Neural progenitor cell (in vitro differentiated cells): ENCODE data around the gene INSC. TPM values are rescaled to one million over a fixed set of nuclear protein-coding genes. Genes with fewer than 3 reads are reported as not detected.

Experiments used
- DNase-seq: peaks from one replicate; pipeline ENCODE4 v3.0.0-alpha.2; 2016; ENCODE audit warnings: low spot score
- H2AFZ ChIP-seq: fragments of 200-600 bp; sonication (generic); replicated peaks from 2 replicates; pipeline ENCODE4 v1.6.1; 2016; ENCODE audit warnings: antibody characterized with exemption
- H3F3A ChIP-seq: fragments of 200-600 bp; sonication (generic); 2 replicates; pipeline ENCODE4 v1.6.1; 2016; ENCODE audit warnings: antibody characterized with exemption, low read depth
- H3K27ac ChIP-seq: fragments of 200-600 bp; sonication (generic); 2 replicates; pipeline ENCODE4 v1.5.1; 2016; ENCODE audit warnings: mild to moderate bottlenecking
- H3K27me3 ChIP-seq: fragments of 200-600 bp; sonication (generic); 2 replicates; pipeline ENCODE4 v1.6.1; 2016; ENCODE audit warnings: mild to moderate bottlenecking, moderate library complexity
- H3K36me3 ChIP-seq: fragments of 200-600 bp; sonication (generic); 2 replicates; pipeline ENCODE4 v1.5.1; 2016
- H3K4me1 ChIP-seq: fragments of 200-600 bp; sonication (generic); 2 replicates; pipeline ENCODE4 v1.6.1; 2016; ENCODE audit warnings: mixed run types
- H3K4me2 ChIP-seq: fragments of 200-600 bp; sonication (generic); 2 replicates; pipeline ENCODE4 v1.6.1; 2016
- H3K4me3 ChIP-seq: fragments of 200-600 bp; sonication (generic); 2 replicates; pipeline ENCODE4 v1.5.1; 2016
- H3K79me2 ChIP-seq: fragments of 200-600 bp; sonication (generic); 2 replicates; pipeline ENCODE4 v1.6.1; 2016; ENCODE audit warnings: low read depth
- H3K9ac ChIP-seq: fragments of 200-600 bp; sonication (generic); 2 replicates; pipeline ENCODE4 v1.6.1; 2016
- H3K9me3 ChIP-seq: fragments of 200-600 bp; sonication (generic); 2 replicates; pipeline ENCODE4 v1.5.1; 2016; ENCODE audit warnings: low read depth
- H4K20me1 ChIP-seq: fragments of 200-600 bp; sonication (generic); 2 replicates; pipeline ENCODE4 v1.6.1; 2016; ENCODE audit warnings: low read depth
- H3K27ac Mint-ChIP-seq: 3 replicates; pipeline ENCODE4 v1.8.0; 2021; ENCODE audit warnings: mixed read lengths
- H3K27me3 Mint-ChIP-seq: 2 replicates; pipeline ENCODE4 v1.8.0; 2022; ENCODE audit warnings: low read depth, mild to moderate bottlenecking, inconsistent platforms, moderate library complexity, mixed read lengths; ENCODE audit not compliant: insufficient read depth
- H3K36me3 Mint-ChIP-seq: 3 replicates; pipeline ENCODE4 v1.8.0; 2021; ENCODE audit warnings: mixed read lengths
- H3K4me1 Mint-ChIP-seq: 3 replicates; pipeline ENCODE4 v1.8.0; 2021; ENCODE audit warnings: mixed read lengths
- H3K4me3 Mint-ChIP-seq: 3 replicates; pipeline ENCODE4 v1.8.0; 2021; ENCODE audit warnings: mild to moderate bottlenecking, moderate library complexity, mixed read lengths
- H3K9me3 Mint-ChIP-seq: 3 replicates; pipeline ENCODE4 v1.8.0; 2020; ENCODE audit warnings: mixed read lengths
- CTCF ChIP-seq: fragments of 200-600 bp; sonication (generic); IDR thresholded peaks from 2 replicates; pipeline ENCODE4 v1.5.1; 2017; ENCODE audit warnings: antibody characterized with exemption, mild to moderate bottlenecking
- EZH2 ChIP-seq: fragments of 200-600 bp; sonication (generic); IDR thresholded peaks from 2 replicates; pipeline ENCODE4 v1.6.1; 2017; ENCODE audit warnings: antibody characterized with exemption, mild to moderate bottlenecking, moderate library complexity
- EZH2phosphoT487 ChIP-seq: fragments of 200-600 bp; sonication (generic); IDR thresholded peaks from 2 replicates; pipeline ENCODE4 v1.6.1; 2017; ENCODE audit warnings: antibody characterized with exemption
- total RNA-seq: library from RNA; depleted of rRNA; stranded (reverse); fragments of >200 nt; gene quantifications from 2 replicates; pipeline ENCODE4 v1.2.3, GENCODE V29; 2015; ENCODE audit warnings: low replicate concordance

The INSC gene
- total RNA-seq, 1 donor from 2014 or later, result 0.09 TPM

GRCh38 chr11:15258433-15259165, 143.9 kb downstream of the INSC start:
- no peak overlapping the region for H3K27ac Mint-ChIP-seq
- H3K9me3 Mint-ChIP-seq, result no peaks in the 10 kb centered on the region
- peak; percentile 29 for TF ChIP-seq CTCF
- TF ChIP-seq EZH2, result no peak
- H3K27me3 Mint-ChIP-seq, result no peaks in the 10 kb centered on the region
- H3K27ac ChIP-seq, result no peak overlapping the region
- no peaks in the 10 kb centered on the region for H4K20me1 ChIP-seq
- H3F3A ChIP-seq, result no peaks in the 10 kb centered on the region
- peaks cover 10% of the 10 kb centered on the region for H3K4me1 Mint-ChIP-seq
- H3K36me3 Mint-ChIP-seq, result no peaks in the 10 kb centered on the region
- no peaks in the 10 kb centered on the region for H3K36me3 ChIP-seq
- H3K4me1 ChIP-seq, result peaks cover 13% of the 10 kb centered on the region
- no peaks in the 10 kb centered on the region for H3K27me3 ChIP-seq
- peak; percentile 37 for DNase-seq
- no peak overlapping the region for H3K4me3 Mint-ChIP-seq
- peak overlapping the region; percentile 10 for H3K4me2 ChIP-seq
- peak overlapping the region; percentile 81 for H2AFZ ChIP-seq
- no peaks in the 10 kb centered on the region for H3K79me2 ChIP-seq
- no peaks in the 10 kb centered on the region for H3K9me3 ChIP-seq
- H3K4me3 ChIP-seq, result no peak overlapping the region
- H3K9ac ChIP-seq, result no peak overlapping the region

- peaks cover 13% of the 10 kb centered on the region for H3K9me3 ChIP-seq
- H4K20me1 ChIP-seq, result no peaks in the 10 kb centered on the region
- DNase-seq, result no peak
- no peak overlapping the region for H2AFZ ChIP-seq
- H3K9me3 Mint-ChIP-seq, result peaks cover 25% of the 10 kb centered on the region
- no peaks in the 10 kb centered on the region for H3K27me3 Mint-ChIP-seq
- no peaks in the 10 kb centered on the region for H3K4me1 Mint-ChIP-seq
- TF ChIP-seq EZH2 (no peak), CTCF (no peak), EZH2phosphoT487 (no peak)
- no peaks in the 10 kb centered on the region for H3K4me1 ChIP-seq
- H3K4me3 ChIP-seq, result no peak overlapping the region
- H3K27me3 ChIP-seq, result no peaks in the 10 kb centered on the region
- H3K9ac ChIP-seq, result no peak overlapping the region
- no peak overlapping the region for H3K4me2 ChIP-seq
- H3K27ac Mint-ChIP-seq, result no peak overlapping the region
- no peak overlapping the region for H3K4me3 Mint-ChIP-seq
- H3K79me2 ChIP-seq, result no peaks in the 10 kb centered on the region
- peaks cover 4% of the 10 kb centered on the region for H3K36me3 ChIP-seq
- no peaks in the 10 kb centered on the region for H3K36me3 Mint-ChIP-seq
- H3K27ac ChIP-seq, result no peak overlapping the region
- peaks cover 3% of the 10 kb centered on the region for H3F3A ChIP-seq
Measured at GRCh38 chr11:15266999-15267398, 152.3 kb downstream of the INSC start.

GRCh38 chr11:15268598-15268997, 153.9 kb downstream of the INSC start:
- peaks cover 13% of the 10 kb centered on the region for H3K9me3 ChIP-seq
- H3K36me3 ChIP-seq, result peaks cover 4% of the 10 kb centered on the region
- no peaks in the 10 kb centered on the region for H3K27me3 ChIP-seq
- no peaks in the 10 kb centered on the region for H3K4me1 ChIP-seq
- DNase-seq, result no peak
- H3K9ac ChIP-seq, result no peak overlapping the region
- no peak overlapping the region for H3K4me3 ChIP-seq
- Mint-ChIP-seq H3K4me1 (no peaks in the 10 kb centered on the region), H3K36me3 (no peaks in the 10 kb centered on the region), H3K27ac (no peak overlapping the region), H3K27me3 (no peaks in the 10 kb centered on the region), H3K4me3 (no peak overlapping the region), H3K9me3 (peaks cover 25% of the 10 kb centered on the region)
- H2AFZ ChIP-seq, result no peak overlapping the region
- H3K79me2 ChIP-seq, result no peaks in the 10 kb centered on the region
- peaks cover 3% of the 10 kb centered on the region for H3F3A ChIP-seq
- H3K27ac ChIP-seq, result no peak overlapping the region
- TF ChIP-seq EZH2, result no peak
- no peak for TF ChIP-seq CTCF
- TF ChIP-seq EZH2phosphoT487, result no peak
- no peaks in the 10 kb centered on the region for H4K20me1 ChIP-seq
- no peak overlapping the region for H3K4me2 ChIP-seq
